ENCODE results near the gene PRKAR2A.

- TF ChIP-seq CTCF (IDR thresholded peaks at IDR 0.05; ENCODE audit: low read depth, low read length) (no peak), MYC (IDR thresholded peaks at IDR 0.05; ENCODE audit: low read depth, low read length) (no peak)
These were observed 140.5 kb downstream of the PRKAR2A start for GRCh38 chr3:48707157-48707556.
